DMS79 treated with DMSO at 0.1 percent for 48 hours (cell line): ENCODE measurements around the gene TYW1B.
"Not testable (repeated sequence)": the region's sequence is repeated elsewhere in the genome, so short reads cannot be mapped to it uniquely, and the experiment has no call there.

Source experiments
- DNase-seq: peaks from one replicate; lab custom pipeline; 2025; lab: John Stamatoyannopoulos, UW

The TYW1B gene

GRCh38 chr7:72626428-72627011 is 201.5 kb downstream of the TYW1B start:
- DNase-seq = not testable (repeated sequence)

- not testable (repeated sequence) for DNase-seq
Measured at GRCh38 chr7:72625721-72626423, 202.1 kb downstream of the TYW1B start.

- no peak for DNase-seq
Measured at GRCh38 chr7:72622532-72622931, 205.5 kb downstream of the TYW1B start.

GRCh38 chr7:72621761-72622187 is 206.2 kb downstream of the TYW1B start:
- DNase-seq = not testable (repeated sequence)

- DNase-seq = not testable (repeated sequence)
Measured at GRCh38 chr7:72620923-72621322, 207.1 kb downstream of the TYW1B start.

- not testable (repeated sequence) for DNase-seq
Measured at GRCh38 chr7:72618435-72619180, 209.4 kb downstream of the TYW1B start.

- DNase-seq = not testable (repeated sequence)
Measured at GRCh38 chr7:72609761-72610160, 218.2 kb downstream of the TYW1B start.

GRCh38 chr7:72607988-72608387 is 220.0 kb downstream of the TYW1B start:
- not testable (repeated sequence) for DNase-seq

- not testable (repeated sequence) for DNase-seq
Measured at GRCh38 chr7:72605863-72606431, 222.1 kb downstream of the TYW1B start.

GRCh38 chr7:72604771-72605611 is 223.0 kb downstream of the TYW1B start:
- not testable (repeated sequence) for DNase-seq

GRCh38 chr7:72603476-72603875 is 224.5 kb downstream of the TYW1B start:
- DNase-seq = not testable (repeated sequence)

GRCh38 chr7:72603073-72603472 is 224.9 kb downstream of the TYW1B start:
- DNase-seq = no peak

GRCh38 chr7:72601683-72602082 is 226.3 kb downstream of the TYW1B start:
- DNase-seq = not testable (repeated sequence)

- DNase-seq = not testable (repeated sequence)
Measured at GRCh38 chr7:72590023-72590422, 238.0 kb downstream of the TYW1B start.

GRCh38 chr7:72587267-72587666 is 240.7 kb downstream of the TYW1B start:
- DNase-seq = not testable (repeated sequence)

- not testable (repeated sequence) for DNase-seq
Measured at GRCh38 chr7:72584576-72584975, 243.4 kb downstream of the TYW1B start.

GRCh38 chr7:72583620-72584361 is 244.2 kb downstream of the TYW1B start:
- not testable (repeated sequence) for DNase-seq

- not testable (repeated sequence) for DNase-seq
Measured at GRCh38 chr7:72580142-72580770, 247.7 kb downstream of the TYW1B start.

- no peak for DNase-seq
Measured at GRCh38 chr7:72577107-72577506, 250.9 kb downstream of the TYW1B start.

- not testable (repeated sequence) for DNase-seq
Measured at GRCh38 chr7:72561988-72562387, 266.0 kb downstream of the TYW1B start.
